NCI-H1694 treated with DMSO at 0.1 percent for 48 hours (cell line): Measurements from ENCODE around the gene CNOT3.
"Not testable (repeated sequence)": the region's sequence is repeated elsewhere in the genome, so short reads cannot be mapped to it uniquely, and the experiment has no call there.

Experiments
- DNase-seq: peaks from one replicate; lab custom pipeline; 2025; lab: John Stamatoyannopoulos, UW

Gene CNOT3

DNA sequence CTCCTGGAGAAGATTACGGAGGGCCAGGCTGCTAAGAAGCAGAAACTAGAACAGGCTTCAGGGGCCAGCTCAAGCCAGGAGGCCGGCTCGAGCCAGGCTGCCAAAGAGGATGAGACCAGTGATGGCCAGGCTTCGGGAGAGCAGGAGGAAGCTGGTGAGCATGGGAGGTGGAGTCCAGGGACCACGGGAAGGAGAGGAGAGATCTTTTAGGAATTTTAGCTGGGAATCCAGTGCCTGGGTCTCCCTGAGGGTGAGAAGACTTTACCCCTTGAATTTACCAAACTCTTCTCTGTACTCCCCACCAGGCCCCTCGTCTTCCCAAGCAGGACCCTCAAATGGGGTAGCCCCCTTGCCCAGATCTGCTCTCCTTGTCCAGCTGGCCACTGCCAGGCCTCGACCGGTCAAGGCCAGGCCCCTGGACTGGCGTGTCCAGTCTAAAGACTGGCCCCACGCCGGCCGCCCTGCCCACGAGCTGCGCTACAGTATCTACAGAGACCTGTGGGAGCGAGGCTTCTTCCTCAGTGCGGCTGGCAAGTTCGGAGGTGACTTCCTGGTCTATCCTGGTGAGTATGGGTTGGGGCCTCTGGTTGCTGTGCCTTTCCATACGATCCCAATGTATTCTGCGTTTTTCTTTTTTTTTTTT is 54.4 kb downstream of the CNOT3 start:
- DNase-seq: no peak

DNA sequence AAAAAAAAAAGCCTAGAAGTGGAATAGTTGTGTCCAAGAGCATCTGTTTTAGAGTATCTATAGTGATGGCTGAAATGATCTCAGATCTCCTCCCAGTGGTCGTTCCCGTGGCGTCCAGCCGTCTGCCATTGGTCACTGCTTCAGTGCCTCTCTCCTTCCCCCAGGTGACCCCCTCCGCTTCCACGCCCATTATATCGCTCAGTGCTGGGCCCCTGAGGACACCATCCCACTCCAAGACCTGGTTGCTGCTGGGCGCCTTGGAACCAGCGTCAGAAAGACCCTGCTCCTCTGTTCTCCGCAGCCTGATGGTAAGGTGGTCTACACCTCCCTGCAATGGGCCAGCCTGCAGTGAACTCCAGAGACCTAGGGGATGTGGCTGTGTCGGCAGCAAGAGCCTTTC is 55.4 kb downstream of the CNOT3 start:
- no peak for DNase-seq

DNA sequence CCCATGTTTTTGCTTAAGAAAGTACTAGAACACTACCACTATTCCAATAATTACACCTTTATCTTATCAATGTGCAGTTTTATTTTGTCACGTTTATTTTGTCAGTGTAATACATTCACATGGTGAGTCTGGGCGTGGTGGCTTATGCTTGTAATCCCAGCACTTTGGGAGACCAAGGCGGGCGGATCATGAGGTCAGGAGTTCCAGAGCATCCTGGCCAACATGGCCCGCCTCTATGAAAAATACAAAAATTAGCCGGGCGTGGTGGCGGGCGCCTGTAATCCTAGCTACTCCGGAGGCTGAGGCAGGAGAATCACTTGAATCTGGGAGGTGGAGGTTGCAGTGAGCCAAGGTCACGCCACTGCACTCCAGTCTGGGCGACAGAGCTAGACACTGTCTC is 56.9 kb downstream of the CNOT3 start:
- DNase-seq: not testable (repeated sequence)

DNA sequence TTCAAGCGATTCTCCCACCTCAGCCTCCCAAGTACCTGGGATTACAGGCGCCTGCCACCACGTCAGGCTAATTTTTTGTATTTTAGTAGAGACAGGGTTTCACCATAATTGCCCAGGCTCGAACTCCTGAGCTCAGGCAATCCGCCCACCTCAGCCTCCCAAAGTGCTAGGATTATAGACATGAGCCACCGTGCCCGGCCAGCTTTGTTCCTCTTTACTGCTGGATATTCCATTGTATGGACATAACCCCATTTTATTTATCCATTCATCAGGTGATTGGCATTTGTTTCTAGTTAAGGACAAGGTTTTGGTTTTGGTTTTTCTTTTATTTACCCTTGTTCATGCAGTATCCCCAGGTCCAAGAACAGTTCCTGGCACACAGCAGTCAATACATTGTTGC is 59.0 kb downstream of the CNOT3 start:
- DNase-seq: no peak

DNA sequence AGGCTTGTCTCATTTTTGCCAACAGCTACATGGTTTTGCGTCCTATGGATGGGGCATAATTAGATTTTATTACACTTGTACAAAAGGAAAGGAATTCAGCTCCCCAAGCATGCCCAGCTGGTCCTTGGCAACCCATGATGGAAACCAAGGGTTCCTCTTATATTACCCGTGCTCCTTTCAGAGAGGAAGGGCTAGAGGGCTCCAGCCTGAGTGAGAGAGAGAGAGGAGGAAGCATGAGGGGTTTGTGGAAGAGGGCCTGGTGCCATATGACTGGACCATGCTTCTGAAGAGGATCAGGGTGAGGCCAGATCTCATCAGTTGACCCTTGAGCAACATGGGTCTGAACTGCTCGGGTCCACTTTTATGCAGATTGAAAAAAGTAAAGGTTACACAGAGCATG is 59.6 kb downstream of the CNOT3 start:
- no peak for DNase-seq

DNA sequence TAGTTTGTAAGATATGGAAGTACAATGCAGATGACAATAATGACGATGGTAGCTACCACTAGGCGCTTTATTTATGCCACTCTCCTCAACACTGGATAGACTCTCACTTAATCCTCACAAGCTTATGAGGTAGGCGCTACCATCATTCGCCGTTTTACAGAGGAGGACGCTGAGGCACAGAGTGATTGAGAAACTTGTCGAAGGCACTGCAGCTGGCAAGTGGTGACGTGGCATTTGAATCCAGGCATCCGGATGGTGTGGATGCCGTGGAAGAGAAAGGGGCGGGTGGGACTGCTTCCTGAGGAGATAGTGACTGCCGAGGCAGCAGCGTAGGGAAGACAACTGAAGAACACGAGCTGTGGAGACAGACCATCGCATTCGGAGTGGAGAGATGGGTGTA is 61.8 kb downstream of the CNOT3 start:
- DNase-seq: no peak

DNA sequence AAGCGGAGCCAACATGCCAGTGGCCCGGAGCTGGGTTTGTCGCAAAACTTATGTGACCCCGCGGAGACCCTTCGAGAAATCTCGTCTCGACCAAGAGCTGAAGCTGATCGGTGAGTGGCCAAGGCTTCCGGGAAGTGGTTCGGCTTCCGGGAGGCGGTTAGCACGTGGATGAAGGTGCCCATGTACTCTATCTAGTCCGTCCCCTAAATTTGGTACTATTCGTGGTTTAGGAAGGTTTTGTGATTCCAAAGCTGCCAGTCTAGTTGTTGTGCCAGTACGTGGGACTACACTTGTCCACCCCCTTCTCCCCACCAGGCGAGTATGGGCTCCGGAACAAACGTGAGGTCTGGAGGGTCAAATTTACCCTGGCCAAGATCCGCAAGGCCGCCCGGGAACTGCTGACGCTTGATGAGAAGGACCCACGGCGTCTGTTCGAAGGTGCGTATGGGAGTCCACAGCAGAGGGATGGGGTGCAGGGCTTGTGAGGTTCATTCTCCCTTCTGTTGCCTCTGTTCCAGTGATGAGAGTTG is 63.7 kb downstream of the CNOT3 start:
- no peak for DNase-seq

DNA sequence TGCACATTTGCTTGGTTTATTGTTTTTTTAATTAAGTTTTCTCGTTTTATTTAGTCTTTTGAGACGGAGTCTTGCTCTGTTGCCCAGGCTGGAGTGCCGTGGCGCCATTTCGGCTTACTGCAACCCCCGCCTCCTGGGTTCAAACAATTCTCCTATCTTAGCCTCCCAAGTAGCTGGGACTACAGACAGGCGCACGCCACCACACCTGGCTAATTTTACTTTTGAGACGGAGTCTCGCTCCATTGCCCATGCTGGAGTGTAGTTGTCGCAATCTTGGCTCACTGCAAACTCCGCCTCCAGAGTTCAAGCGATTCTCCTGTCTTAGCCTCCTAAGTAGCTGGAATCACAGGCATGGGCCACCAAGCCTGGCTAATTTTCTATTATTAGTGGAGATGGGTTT is 64.4 kb downstream of the CNOT3 start:
- no peak for DNase-seq

DNA sequence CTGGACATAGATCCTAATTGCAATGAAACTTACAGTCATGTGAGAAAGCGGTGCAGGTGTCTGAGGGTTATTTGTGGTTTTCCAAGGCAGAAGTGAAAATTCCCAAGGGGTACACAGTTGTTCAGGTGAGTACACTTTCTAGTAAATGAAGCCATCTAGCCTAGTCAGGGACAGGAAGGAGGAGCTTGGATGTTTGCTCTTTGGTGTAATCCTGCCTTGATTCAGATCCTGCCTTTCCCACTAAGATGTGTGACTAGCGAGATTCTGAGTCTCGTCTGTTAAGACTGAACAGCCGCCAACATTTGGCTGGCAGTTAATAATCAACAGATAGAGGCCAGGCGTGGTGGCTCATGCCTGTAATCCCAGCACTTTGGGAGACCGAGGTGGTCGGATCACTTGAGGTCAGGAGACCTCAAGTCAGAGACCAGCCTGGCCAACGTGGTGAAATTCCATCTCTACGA is 65.6 kb downstream of the CNOT3 start:
- no peak for DNase-seq

DNA sequence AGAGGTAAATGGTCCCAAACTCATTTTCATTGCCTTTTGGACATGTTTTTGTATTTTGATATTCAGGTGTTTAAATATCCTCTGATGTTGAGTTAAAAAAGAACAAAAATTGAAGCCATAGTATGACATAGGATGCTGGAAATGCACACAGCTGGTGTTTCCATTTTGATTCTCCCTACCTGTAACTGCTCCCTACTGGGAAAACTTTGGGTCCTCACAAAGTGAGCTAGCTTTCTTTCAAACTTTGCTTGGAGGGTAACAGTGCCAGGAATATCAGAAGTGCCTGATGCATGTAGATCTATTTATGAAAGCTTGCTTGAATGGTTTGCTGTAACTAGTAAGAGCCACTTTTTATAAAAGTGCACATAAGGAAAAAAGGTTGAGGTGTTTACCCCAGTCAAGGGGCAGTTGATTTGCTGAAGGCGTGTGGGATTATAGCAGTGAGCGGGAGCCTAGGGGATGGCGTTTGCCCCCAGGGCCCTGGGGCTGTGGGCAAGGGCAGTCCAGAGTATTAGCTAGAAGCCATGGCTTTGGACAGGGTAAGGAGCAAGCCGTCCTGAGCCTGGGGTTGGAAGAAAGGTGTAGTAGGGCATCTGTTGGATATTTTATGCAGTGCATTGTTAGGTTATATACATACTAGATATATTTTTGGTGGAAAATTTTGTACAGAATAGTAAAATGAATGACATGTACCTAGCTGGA is 67.4 kb downstream of the CNOT3 start:
- no peak for DNase-seq
